Adrenal gland (tissue), 12 donors: ENCODE results near the gene NREP. TPM values are rescaled to one million over a fixed set of nuclear protein-coding genes. Genes with fewer than 3 reads are reported as not detected.

ENCODE experiments used
- DNase-seq, 7 donors: peaks; one replicate each; pipeline ENCODE4 v3.0.0-alpha.2; 2019 to 2020
- H3K27ac ChIP-seq, 5 donors: fragments of 200-600 bp; sonication (generic) in 4 of 5; 1 replicate in 3 of 5; 2 replicates in 2 of 5; pipeline versions ENCODE4 v1.5.1 to v1.8.0; 2016 to 2020; ENCODE audit warnings: mild to moderate bottlenecking in 1 of 5
- H3K27me3 ChIP-seq: fragments of 200-600 bp; 2 replicates; pipeline ENCODE4 v1.8.0; 2021
- H3K36me3 ChIP-seq, 2 donors: fragments of 200-600 bp; replicated peaks in 1 of 2; 1 replicate in 1 of 2; 2 replicates in 1 of 2; pipeline versions ENCODE4 v1.5.1 to v1.8.0; 2018 to 2022
- H3K4me1 ChIP-seq, 2 donors: fragments of 200-600 bp; replicated peaks in 1 of 2; 1 replicate in 1 of 2; 2 replicates in 1 of 2; pipeline versions ENCODE4 v1.5.1 to v1.8.0; 2018 to 2021
- H3K4me3 ChIP-seq, 4 donors: fragments of 200-600 bp; sonication (generic) in 3 of 4; one replicate each; pipeline ENCODE4 v1.5.1; 2016 to 2018
- H3K9me3 ChIP-seq, 3 donors: fragments of 200-600 bp; sonication (generic) in 1 of 3; replicated peaks in 1 of 3; 1 replicate in 2 of 3; 2 replicates in 1 of 3; pipeline versions ENCODE4 v1.5.1 to v1.8.0; 2016 to 2021
- POLR2A ChIP-seq, 2 donors: fragments of 450-650 bp; IDR thresholded peaks; one replicate each; pipeline ENCODE4 v1.6.1; 2017; ENCODE audit warnings: antibody characterized with exemption in 2 of 2, mild to moderate bottlenecking in 2 of 2, moderate library complexity in 1 of 2
- WGBS, 4 donors: extraction: QIAGEN DNeasy Blood & Tissue Kit in 2 of 4; methylation state at CpG; one replicate each; pipeline versions ENCODE4 v1.1.5 to v1.1.7; 2013 to 2017; 5-methylcytosine and 5-hydroxymethylcytosine counted together
- intact Hi-C, 2 donors: fragments of 100-400 bp; cut with DNase I; formaldehyde crosslinking; loops; one replicate each; pipeline versions ENCODE4 v1.14.1 to v1.15.0; 2022 to 2023
- polyA plus RNA-seq, 3 donors: library from polyadenylated mRNA; stranded (reverse); fragments of 200-250 nt in 2 of 3; fragments of 350-450 nt in 1 of 3; fragmentation: Illumina TruSeq in 1 of 3; extraction: RNeasy Lipid Tissue Mini Kit (QIAGEN cat#74804) in 1 of 3; gene quantifications; one replicate each; pipeline ENCODE4 v1.2.3, GENCODE V29; 2013 to 2014
- total RNA-seq, 9 donors: library from RNA; depleted of rRNA in 4 of 9; stranded (reverse); fragments of >200 nt in 4 of 9; fragments of 120-200 nt in 1 of 9; fragmentation: NEBNext Ultra II Directional in 1 of 9; extraction: Animal tissue kit (Norgen Biotek cat#: 25700) in 1 of 9; gene quantifications; one replicate each; pipeline versions ENCODE4 v1.1.0 to v1.2.4, GENCODE V29; 2013 to 2023
- TF ChIP-seq, protein P1 (sequence below), 6 experiments: fragments of 450-650 bp in 4 of 6; fragments of 200-600 bp in 2 of 6; sonication (generic) in 1 of 6; IDR thresholded peaks; 1 replicate in 5 of 6; 2 replicates in 1 of 6; pipeline versions ENCODE4 v1.5.1 to v1.8.0; 2016 to 2021; ENCODE audit warnings: antibody characterized with exemption in 6 of 6, mild to moderate bottlenecking in 2 of 6, moderate library complexity in 1 of 6
- donor health status: healthy with polysubstance abuse.
- donor health status: Bipolar disorder and iron deficiency.
- donor health status: DM: yes; HTN: yes; CAD: no.
- donor health status: DM: no; HTN: no; CAD: no.
- donor health status: DM: no; HTN: no; CAD: no.
- donor health status: DM: yes; HTN: yes; CAD: no.

Gene NREP
- total and polyA plus RNA-seq, 12 donors: 11.4 to 247 (median 52.8) TPM

GRCh38 chr5:111790295-111790694 lies 33.3 kb upstream of the NREP start:
- no peaks in the 10 kb centered on the region for H3K27me3 ChIP-seq
- intact Hi-C loops: no loop called here
- H3K4me3 ChIP-seq: no peak overlapping the region
- H3K27ac ChIP-seq: no peak overlapping the region
- no peak for DNase-seq
- 85 to 97% (median 93%) methylated on average over 1 of the region's 1 CpG for WGBS, 4 donors
- TF ChIP-seq, protein P1, sequence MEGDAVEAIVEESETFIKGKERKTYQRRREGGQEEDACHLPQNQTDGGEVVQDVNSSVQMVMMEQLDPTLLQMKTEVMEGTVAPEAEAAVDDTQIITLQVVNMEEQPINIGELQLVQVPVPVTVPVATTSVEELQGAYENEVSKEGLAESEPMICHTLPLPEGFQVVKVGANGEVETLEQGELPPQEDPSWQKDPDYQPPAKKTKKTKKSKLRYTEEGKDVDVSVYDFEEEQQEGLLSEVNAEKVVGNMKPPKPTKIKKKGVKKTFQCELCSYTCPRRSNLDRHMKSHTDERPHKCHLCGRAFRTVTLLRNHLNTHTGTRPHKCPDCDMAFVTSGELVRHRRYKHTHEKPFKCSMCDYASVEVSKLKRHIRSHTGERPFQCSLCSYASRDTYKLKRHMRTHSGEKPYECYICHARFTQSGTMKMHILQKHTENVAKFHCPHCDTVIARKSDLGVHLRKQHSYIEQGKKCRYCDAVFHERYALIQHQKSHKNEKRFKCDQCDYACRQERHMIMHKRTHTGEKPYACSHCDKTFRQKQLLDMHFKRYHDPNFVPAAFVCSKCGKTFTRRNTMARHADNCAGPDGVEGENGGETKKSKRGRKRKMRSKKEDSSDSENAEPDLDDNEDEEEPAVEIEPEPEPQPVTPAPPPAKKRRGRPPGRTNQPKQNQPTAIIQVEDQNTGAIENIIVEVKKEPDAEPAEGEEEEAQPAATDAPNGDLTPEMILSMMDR (IDR thresholded peaks at IDR 0.05): no peak
- TF ChIP-seq POLR2A (IDR thresholded peaks at IDR 0.05): no peak
- no peaks in the 10 kb centered on the region for H3K4me1 ChIP-seq
- no peaks in the 10 kb centered on the region for H3K36me3 ChIP-seq
- no peaks in the 10 kb centered on the region for H3K9me3 ChIP-seq

DNA sequence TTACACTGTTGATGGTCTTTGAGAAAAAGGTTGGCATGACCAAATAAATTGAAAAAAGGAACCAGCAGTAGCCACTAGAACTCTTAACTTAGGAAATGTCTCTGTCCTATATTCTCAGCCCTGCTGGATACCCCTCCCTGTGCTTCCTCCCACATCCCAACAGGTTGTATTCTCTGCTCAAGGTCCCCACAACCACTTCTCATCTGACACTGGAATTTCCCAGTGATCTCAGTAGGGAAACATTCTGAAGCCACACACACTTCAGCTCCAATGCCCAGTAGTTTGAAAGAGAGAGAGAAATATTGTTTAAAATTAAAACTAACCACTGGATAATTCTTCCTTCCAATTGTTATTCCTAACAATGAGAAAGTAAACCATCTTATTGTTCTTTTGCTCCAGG lies 30.0 kb upstream of the NREP start:
- H3K9me3 ChIP-seq: no peaks in the 10 kb centered on the region
- H3K27ac ChIP-seq: no peak overlapping the region
- no peaks in the 10 kb centered on the region for H3K4me1 ChIP-seq
- intact Hi-C loops: no loop called here
- TF ChIP-seq POLR2A (IDR thresholded peaks at IDR 0.05): no peak
- TF ChIP-seq, protein P1 (IDR thresholded peaks at IDR 0.05): no peak
- no peak for DNase-seq
- H3K27me3 ChIP-seq: no peaks in the 10 kb centered on the region
- no peaks in the 10 kb centered on the region for H3K36me3 ChIP-seq
- H3K4me3 ChIP-seq: no peak overlapping the region

DNA sequence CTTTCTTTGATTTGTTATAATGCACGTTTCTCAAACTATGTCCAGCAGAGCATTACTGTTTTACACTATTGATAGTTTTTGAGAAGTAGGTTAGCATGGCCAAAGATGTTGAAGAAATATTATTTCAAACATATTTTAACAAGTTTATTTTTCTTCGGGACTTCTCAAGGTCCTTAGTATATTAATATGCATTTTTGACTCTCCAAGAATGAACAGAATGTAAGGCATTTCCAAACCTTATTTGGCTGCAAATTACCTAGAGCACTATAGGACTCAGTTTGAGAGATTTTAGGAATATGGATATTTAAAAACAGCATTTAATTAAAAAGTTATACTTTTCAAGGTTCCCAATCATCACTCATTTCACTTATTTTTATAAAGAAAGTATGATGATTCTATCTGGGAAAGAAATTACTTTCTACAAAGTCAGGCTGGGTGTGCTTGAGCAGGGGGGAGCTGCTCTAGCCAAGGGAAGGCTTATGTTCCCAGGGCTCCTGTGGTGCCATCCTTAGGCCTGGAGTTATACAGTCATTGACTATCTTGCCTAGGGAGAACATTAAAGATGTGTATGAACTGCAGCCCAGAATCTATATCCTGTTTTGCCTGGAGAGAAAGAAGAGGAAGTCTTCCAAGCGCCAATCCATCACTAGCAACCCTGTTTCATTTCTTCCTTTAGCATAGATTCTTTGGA lies 27.6 kb upstream of the NREP start:
- H3K4me3 ChIP-seq: no peak overlapping the region
- 76 to 85% (median 82%) methylated on average over 3 of the region's 3 CpGs for WGBS, 4 donors
- intact Hi-C loops: no loop called here

GRCh38 chr5:111783537-111783936 lies 26.5 kb upstream of the NREP start:
- TF ChIP-seq, protein P1 (IDR thresholded peaks at IDR 0.05): no peak
- WGBS, 4 donors: 69 to 75% (median 74%) methylated on average over 3 of the region's 3 CpGs
- DNase-seq: no peak

More for the DNA sequence above, 27.6 kb upstream of the NREP start:
- H3K36me3 ChIP-seq: no peaks in the 10 kb centered on the region
- H3K9me3 ChIP-seq: no peaks in the 10 kb centered on the region
- no peaks in the 10 kb centered on the region for H3K27me3 ChIP-seq
- DNase-seq: no peak
- H3K4me1 ChIP-seq: no peaks in the 10 kb centered on the region
- H3K27ac ChIP-seq: no peak overlapping the region
- TF ChIP-seq, protein P1 (IDR thresholded peaks at IDR 0.05): no peak
- no peak for TF ChIP-seq POLR2A (IDR thresholded peaks at IDR 0.05)

More at GRCh38 chr5:111783537-111783936, 26.5 kb upstream of the NREP start:
- Histone ChIP-seq H3K9me3 (no peaks in the 10 kb centered on the region), H3K36me3 (no peaks in the 10 kb centered on the region), H3K27me3 (no peaks in the 10 kb centered on the region), H3K27ac (no peak overlapping the region), H3K4me1 (no peaks in the 10 kb centered on the region), H3K4me3 (no peak overlapping the region)
- intact Hi-C loops: no loop called here
